ENCODE data around the gene ERRFI1.
"Not testable (repeated sequence)": the region's sequence is repeated elsewhere in the genome, so short reads cannot be mapped to it uniquely, and the experiment has no call there.

ERRFI1 gene, protein sequence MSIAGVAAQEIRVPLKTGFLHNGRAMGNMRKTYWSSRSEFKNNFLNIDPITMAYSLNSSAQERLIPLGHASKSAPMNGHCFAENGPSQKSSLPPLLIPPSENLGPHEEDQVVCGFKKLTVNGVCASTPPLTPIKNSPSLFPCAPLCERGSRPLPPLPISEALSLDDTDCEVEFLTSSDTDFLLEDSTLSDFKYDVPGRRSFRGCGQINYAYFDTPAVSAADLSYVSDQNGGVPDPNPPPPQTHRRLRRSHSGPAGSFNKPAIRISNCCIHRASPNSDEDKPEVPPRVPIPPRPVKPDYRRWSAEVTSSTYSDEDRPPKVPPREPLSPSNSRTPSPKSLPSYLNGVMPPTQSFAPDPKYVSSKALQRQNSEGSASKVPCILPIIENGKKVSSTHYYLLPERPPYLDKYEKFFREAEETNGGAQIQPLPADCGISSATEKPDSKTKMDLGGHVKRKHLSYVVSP

GRCh38 chr1:8026153-8026975 is at the start of gene ERRFI1:
Gene ERRFI1 (minus strand): TSS chr1:8026309. CDS start chr1:8015619, 10,690 bp downstream.
- peak; percentile 88 to 89 for DNase-seq

DNA sequence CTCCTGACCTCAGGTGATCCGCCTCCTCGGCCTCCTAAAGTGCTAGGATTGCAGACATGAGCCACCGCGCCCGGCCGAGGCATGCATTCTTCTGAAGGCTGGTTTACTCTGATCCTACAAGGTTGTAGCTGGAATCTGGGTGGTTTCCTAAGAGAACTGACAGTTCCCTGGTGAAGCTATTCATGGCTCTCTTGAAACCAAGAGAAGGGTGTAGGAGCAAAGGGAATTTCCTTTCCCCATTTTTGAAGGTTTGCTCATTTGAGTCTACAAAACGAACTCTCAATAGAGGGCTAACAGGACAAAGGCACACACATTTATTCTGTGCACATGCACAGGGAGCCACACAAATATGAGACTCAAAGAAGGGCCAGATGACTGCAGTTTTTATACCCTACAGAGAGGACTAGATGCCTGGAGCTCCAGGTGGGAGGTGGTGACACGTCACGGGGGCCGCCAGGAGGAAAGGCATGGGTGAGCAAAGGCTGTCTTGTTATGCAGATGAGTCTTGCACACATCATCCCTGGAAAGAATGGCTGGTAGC is 49.5 kb upstream of the ERRFI1 start:
- no peak for DNase-seq

DNA sequence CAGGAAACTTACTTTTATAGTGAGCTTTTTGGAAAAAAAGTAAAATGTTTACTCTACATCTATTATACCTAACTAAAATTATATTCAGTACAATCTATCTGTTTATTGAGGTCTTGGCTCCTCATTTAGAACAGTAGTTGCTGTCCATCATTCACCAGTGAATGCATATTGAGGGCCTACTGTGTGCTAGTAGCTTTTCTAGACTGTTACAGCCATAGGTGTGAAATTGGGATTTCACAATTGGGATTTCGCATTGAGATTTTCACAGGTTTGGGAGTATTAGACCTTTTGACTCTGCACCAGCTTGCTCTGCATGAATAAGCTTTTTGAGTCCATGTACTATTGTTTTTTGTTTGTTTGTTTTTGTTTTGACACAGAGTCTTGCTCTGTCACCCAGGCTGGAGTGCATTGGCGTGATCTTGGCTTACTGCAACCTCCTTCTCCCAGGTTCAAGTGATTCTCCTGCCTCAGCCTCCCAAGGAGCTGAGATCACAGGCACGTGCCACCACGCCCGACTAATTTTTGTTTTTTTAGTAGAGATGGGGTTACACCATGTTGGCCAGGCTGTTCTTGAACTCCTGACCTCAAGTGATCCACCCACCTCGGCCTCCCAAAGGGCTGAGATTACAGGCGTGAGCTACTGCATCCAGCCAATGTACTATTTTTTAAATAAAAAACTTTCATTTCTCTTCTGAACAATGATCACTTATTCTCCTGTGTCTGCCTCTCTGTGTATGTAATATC is 47.2 kb upstream of the ERRFI1 start:
- no peak for DNase-seq

DNA sequence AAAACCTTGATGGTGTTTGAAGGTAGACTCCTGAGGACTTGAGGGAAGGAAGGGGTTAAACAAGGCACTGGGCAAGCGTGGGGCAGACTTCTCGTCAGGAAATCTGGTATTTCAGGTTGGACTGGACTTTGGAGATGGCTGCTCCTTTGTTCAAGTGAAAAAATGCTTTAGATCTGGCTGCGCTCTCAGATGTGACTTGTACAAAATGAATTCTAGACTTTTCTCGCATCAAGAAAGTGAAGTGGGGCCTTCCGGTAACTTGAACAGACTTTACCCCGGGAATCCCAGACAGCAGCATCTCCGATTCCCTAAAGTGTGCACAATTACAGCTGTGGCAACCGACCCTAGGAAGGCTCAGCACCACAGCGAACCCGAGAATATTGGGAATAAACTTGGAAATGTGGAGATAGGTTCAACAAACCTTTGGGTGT is 44.3 kb upstream of the ERRFI1 start:
- no peak for DNase-seq

DNA sequence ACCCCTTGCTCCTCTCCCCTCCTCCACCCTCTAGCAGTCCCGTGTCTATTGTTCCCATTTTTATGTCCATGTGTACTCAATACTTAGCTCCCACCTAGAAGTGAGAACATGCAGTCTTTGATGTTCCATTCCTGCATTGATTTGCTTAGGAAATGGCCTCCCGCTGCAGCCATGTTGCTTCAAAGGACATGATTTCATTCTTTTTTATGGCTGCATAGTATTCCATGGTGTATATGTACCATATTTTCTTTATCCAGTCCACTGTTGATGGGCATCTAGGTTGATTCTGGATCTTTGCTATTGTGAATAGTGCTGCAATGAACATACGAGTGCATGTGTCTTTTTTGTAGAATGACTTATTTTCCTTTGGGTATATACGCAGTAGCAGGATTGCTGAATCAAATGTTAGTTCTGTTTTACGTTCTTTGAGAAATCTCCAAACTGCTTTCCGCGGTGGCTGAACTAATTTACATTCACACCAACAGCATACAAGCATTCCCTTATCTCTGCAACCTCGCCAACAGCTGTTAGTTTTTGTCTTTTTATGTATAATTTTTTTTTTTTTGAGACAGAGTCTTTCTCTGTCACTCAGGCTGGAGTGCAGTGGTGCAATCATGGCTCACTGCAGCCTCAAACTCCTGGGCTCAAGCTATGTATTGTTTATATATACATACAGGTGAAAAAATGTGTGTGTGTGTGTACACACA is 43.7 kb upstream of the ERRFI1 start:
- DNase-seq: not testable (repeated sequence)

DNA sequence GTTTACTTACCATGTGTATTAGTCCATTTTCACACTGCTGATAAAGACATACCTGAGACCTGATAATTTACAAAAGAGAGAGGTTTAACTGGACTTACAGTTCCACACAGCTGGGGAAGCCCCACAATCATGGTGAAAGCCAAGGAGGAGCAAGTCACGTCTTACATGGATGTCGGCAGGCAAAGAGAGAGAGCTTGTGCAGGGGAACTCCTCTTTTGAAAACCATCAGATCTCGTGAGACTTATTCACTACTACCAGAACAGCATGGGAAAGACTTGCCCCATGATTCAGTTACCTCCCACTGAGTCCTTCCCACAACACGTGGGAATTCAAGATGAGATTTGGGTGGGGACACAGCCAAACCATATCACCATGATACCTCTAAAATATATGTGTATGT is 39.3 kb upstream of the ERRFI1 start:
- DNase-seq: no peak

DNA sequence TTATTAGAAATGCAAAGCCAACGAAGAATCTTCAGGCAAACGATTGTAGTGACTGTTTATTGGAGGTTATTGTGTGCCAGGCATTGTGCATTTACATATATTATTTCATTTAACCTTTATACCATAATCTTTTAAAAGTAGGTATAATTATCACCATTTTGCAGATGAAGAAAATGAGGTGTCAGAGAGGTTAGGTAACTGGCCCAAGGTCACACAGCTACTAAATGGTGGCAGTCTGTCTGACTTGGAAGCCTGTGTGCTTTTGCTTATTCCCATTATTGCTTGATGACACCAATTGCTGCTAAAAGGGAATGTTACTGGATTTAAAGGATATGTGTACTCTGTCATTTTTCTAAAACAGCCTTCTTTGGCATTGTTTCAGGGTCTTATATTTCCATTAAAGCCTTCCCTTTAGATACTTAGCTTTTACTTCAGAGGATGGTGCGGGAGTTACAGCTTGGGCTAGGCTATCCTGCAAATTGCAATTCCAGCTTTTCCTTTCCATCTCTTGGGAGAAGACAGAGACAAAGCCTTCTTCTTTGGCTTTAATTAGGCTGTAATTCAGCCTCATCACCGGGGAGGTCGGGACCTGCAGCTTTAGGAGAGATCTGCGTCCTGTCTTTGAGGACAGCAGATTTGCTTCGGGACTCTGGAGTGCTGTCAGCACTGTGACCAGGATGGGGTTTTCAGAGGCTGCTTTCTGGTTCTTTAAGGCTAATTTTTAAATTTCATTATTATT is 37.4 kb upstream of the ERRFI1 start:
- no peak for DNase-seq

GRCh38 chr1:8062861-8063260 is 36.8 kb upstream of the ERRFI1 start:
- DNase-seq: no peak

GRCh38 chr1:8061673-8062386 is 35.7 kb upstream of the ERRFI1 start:
- no peak for DNase-seq

DNA sequence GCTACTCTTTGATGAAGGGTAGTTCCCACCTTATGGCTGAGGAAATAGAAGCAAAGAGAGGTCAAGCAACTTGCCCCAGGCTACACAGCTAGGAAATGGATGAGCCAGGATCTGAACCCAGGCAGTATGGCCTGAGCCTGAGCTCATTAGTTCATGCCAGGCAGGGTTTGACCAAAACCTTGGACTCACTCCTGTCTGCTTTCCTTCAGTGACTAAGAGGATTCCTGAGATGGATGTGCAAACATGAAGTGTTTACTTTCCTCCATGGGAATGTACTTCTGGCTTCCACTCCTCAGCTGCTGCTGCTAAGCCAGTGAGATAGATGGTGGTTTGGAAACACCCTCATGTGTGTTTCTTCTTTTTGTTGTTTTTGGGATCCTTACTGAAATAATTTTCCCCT is 35.1 kb upstream of the ERRFI1 start:
- no peak for DNase-seq

DNA sequence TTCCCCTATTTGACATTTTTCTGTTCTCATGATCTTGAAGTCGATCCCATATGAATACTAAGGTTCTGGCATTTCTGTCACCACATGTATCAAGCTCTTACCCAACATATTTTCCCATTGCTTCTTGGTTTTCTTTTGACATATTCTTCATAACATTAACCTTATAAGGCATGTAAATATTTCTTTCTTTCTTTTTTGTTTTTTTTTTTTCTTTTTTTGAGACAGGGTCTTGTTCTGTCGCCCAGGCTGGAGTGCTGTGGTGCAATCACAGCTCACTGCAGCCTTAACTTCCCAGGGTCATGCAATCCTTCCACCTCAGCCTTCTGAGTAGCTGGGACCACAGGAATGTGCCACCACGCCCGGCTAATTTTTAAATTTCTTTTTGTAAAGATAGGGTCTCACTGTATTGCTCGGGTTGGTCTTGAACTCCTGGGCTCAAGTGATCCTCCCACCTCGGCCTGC is 33.1 kb upstream of the ERRFI1 start:
- DNase-seq: no peak

GRCh38 chr1:8057779-8058178 is 31.7 kb upstream of the ERRFI1 start:
- DNase-seq: not testable (repeated sequence)

DNA sequence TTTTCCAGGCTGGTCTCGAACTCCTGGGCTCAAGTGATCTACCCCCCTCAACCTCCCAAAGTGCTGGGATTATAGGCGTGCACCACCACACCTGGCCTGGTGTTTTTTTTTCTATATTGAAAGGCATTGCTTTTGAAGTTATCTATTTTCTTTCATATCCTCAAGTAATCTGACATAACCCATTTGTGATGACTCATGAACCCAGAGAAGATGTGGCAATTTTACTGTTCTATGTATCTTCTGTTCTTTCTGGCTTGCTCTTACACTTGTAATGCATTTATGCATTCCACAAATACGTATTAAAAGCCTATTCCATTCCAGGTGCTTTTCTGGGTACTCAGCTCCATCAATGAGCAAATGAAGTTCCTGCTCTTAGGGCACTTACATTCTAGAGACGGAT is 29.9 kb upstream of the ERRFI1 start:
- no peak for DNase-seq

DNA sequence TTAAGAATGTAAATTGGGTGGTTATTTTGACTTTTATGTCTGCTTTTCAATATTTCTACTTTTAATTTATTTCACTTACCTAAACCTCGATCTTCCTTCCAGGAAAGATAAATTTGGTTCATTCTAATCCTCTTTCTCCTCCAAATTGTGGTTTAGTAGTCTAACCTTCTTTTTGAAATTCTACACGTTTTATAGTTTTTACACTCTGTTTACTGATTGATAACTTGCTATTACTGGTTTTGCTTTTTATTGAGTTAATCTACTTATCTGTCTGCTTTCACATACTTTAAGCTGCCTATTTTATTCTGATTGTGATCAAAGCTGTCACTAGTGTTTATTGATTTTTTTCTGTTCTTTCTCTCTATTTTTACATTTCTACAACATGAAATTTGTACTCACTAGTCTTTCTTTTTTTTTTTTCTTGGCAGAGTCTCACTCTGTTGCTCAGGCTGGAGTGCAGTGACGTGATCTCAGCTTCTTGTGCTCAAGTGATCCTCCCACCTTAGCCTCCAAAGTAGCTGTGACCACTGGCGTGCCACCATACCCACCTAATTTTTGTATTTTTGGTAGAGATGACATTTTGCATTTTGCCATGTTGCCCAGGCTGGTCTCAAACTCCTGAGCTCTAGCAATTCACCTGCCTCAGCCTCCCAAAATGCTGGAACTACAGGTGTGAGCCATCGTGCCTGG is 27.9 kb upstream of the ERRFI1 start:
- no peak for DNase-seq

DNA sequence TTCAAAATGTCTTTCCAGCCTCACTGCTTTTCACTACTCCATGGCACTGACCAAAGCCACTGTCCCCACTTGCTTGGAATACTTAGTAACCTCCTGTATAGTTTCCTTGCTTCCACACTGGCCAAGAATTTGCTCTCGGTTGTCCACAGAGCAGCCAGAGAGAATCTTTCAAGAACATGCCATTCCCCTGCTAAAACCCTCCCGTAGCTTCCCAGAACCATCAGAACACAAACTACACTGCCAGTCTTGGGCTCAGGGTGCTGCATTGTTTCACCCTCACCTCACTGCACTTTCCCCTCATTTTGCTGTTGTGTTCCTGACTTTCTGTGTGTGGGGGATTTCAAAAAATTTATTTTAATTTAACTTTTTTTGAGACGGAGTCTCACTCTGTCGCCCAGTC is 25.5 kb upstream of the ERRFI1 start:
- DNase-seq: no peak

DNA sequence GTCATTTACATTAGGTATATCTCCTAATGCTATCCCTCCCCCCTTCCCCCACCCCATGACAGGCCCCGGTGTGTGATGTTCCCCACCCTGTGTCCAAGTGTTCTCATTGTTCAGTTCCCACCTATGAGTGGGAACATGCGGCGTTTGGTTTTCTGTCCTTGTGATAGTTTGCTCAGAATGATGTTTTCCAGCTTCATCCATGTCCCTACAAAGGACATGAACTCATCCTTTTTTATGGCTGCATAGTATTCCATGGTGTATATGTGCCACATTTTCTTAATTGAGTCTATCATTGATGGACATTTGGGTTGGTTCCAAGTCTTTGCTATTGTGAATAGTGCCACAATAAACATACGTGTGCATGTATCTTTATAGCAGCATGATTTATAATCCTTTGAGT is 23.1 kb upstream of the ERRFI1 start:
- not testable (repeated sequence) for DNase-seq

DNA sequence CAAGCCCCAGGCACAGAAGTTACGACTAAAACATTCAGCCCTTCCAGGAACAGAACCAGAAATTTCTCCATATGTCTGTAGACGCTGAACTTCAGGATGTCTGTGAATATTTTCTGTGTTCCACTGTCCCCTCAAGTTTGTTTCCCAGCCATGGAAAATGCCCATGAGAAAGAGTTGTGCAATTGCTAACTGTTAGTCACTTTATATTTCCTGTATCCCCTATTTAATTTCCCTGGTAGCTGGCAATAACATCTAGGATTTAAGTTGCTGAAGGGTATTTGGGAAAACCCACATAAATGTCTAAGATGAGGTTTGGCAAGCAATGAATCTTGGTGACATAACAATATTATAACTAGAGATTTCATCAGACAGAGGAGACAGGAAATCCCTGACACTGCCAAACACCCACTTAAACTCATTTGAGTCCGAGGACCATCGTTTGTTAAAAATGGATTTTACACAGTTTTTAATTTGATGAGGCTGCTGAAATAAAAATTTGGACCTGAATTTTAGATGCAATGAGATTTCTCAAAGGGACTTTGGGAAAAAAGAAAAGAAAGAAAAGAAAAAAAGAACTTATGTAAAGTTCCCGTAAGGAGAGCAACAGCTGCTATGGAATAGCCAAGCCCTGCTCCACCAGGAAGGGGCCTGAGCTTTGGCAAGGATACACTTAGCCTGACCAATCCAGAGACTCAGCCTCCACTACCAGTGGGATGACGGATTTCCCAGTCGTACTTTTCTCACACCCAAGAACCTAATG is 21.8 kb upstream of the ERRFI1 start:
- no peak for DNase-seq

DNA sequence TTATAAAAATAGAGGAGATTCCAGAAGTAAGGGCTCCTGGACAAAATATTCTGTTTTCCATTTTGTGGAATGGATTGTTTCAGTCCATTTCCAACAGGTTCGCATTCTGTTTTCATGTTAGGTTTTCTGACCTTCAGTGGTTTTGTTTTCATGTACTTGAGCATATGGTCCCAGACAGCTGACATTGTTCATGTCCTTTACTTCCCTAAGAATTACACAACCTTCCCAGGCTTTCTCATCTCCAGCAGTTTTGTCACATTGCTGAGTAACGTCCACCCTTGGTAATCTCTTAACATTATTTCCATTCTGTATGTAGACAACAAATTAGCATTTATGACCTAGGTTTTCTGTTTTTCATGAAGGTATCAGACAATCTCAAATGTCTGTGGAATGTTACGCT is 21.0 kb upstream of the ERRFI1 start:
- no peak for DNase-seq

DNA sequence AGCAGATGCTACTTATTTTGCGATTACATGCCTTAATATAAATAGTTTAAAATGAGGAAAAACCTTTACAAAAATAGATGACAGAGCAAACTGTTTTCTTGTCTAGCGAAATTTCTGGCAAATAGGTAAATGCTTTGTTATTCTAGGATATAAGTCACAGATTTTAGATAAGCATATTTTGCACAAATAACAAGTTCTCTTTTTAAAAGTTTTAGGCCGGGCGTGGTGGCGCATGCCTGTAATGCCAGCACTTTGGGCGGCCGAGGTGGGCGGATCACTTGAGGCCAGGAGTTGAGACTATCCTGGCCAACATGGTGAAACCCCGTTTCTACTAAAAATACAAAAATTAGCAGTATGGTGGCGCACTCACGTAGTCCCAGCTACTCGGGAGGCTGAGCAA is 20.3 kb upstream of the ERRFI1 start:
- no peak for DNase-seq
